ENCODE results near the gene MMP15.

DNA sequence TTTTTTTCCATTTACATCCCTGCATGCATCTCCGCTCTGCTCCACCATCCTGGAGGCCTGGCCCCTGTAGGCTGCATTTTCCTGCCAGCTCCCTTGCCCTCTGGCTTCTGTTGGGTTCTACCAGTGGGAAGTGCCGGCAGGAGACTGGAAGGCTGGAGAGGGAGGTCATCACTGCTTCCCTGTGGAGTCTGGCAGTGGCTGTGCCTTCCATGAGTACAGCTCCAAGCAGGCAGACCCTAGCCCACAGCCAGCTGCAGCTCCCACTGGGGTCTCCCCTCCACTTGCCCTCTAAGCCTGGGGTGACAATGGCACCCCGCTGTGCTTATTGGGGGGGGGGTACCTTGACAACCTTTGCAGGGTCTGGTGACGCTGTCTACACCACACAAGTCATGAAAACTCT, 37.3 kb downstream of the MMP15 start:
- TF ChIP-seq CTCF (conservative IDR thresholded peaks at IDR 0.05; ENCODE audit: low read depth, low read length) (no peak), EZH2 (IDR thresholded peaks at IDR 0.05; ENCODE audit: borderline replicate concordance, low read depth, low read length, poor library complexity, severe bottlenecking) (no peak)
